Gastrocnemius medialis (tissue), 4 donors: ENCODE measurements around the gene CCL4L2.

Experiments used
- POLR2A ChIP-seq, 2 donors: fragments of 450-650 bp; IDR thresholded peaks; one replicate each; pipeline ENCODE4 v1.6.1; 2017; ENCODE audit warnings: antibody characterized with exemption in 2 of 2, mild to moderate bottlenecking in 2 of 2, moderate library complexity in 2 of 2
- TF ChIP-seq, protein P1 (sequence below), 5 experiments: fragments of 450-650 bp in 3 of 5; fragments of 200-600 bp in 2 of 5; sonication (generic) in 2 of 5; IDR thresholded peaks in 4 of 5; conservative IDR thresholded peaks in 1 of 5; 1 replicate in 4 of 5; 2 replicates in 1 of 5; pipeline ENCODE4 v1.5.1; 2016 to 2019; ENCODE audit warnings: antibody characterized with exemption in 5 of 5, mild to moderate bottlenecking in 3 of 5, moderate library complexity in 3 of 5

DNA sequence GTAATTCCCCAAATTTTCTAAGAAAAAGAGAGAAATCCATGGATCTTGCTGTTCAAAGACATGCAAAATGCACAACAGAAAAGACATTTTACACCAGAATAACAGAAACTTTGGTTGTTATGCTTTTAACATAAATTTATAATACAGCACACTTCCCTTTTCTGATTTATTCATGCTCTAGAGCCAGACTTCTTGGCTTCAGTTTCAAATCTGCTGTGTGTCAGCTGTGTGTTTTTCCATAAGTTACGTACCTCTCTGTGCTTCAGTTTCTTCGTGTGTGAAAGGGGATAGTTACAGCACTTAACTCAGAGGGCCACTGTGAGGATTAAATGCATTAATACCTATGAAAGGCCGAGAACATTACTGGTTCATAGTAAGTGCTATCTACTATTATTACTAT, 7.5 kb upstream of the CCL4L2 start:
- TF ChIP-seq POLR2A (IDR thresholded peaks at IDR 0.05) = no peak
- TF ChIP-seq, protein P1, sequence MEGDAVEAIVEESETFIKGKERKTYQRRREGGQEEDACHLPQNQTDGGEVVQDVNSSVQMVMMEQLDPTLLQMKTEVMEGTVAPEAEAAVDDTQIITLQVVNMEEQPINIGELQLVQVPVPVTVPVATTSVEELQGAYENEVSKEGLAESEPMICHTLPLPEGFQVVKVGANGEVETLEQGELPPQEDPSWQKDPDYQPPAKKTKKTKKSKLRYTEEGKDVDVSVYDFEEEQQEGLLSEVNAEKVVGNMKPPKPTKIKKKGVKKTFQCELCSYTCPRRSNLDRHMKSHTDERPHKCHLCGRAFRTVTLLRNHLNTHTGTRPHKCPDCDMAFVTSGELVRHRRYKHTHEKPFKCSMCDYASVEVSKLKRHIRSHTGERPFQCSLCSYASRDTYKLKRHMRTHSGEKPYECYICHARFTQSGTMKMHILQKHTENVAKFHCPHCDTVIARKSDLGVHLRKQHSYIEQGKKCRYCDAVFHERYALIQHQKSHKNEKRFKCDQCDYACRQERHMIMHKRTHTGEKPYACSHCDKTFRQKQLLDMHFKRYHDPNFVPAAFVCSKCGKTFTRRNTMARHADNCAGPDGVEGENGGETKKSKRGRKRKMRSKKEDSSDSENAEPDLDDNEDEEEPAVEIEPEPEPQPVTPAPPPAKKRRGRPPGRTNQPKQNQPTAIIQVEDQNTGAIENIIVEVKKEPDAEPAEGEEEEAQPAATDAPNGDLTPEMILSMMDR (IDR thresholded peaks at IDR 0.05 in 4 of 5, conservative IDR thresholded peaks at IDR 0.05 in 1 of 5) = no peak
